NCI-H524 treated with DMSO at 0.1 percent for 48 hours (cell line): ENCODE data around the gene PRR5L.
"Not testable (repeated sequence)": the region's sequence is repeated elsewhere in the genome, so short reads cannot be mapped to it uniquely, and the experiment has no call there.

ENCODE experiments used
- DNase-seq: peaks from one replicate; lab custom pipeline; 2025; lab: John Stamatoyannopoulos, UW

The PRR5L gene

DNA sequence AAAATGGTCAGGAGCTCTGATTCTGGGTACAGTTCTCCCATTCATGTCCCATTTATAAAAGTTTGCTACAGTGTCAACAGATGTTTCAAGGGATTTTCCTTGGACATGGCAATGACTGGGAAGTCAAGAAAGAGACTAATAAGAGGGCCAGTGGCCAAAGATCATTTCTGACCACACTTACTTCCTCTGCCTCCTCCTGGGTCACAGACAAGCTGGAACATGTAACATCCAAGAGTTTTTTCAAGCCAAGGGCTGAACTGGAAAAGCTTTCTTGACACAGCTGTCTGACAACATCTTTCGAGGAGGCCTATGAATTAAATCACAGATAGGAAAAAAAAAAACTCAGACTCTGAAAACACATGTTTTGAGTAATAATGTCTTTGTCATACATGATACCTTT is 15.6 kb upstream of the PRR5L start:
- no peak for DNase-seq

DNA sequence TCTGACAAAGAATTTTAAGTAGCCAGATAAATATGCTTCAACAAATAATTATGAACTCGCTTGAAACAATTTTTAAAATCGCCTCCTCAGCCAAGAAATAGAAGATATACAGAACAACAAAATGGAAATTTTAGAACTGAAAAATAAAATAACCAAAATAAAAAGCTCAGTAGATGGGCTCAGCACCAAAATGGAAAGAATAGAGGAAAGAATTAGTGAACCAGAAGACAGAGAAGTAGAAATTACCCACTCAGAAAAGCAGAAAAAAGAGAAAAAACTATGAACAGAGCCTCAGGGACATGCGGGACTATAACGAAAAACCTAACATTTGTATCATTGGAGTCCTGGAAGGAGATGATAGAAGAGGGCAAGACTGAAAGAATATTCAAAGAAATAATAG is 14.2 kb upstream of the PRR5L start:
- no peak for DNase-seq

DNA sequence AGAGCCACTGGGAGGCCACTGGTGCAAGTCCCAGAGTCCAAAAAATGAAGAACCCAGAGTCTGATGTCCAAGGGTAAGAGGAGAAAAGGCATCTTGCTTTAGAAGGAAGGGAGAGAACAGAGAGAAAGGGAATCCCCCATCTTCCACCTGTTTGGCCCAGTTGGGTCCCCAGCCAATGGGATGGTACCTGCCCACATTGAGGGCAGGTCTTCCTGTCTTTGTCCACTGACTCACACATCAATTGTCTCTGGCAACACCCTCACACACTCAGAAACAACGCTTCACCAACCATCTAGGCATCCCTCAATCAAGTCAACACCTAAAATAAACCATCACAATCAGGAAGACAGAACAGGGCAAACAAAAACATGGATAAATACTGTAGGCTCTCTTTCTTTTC is 13.2 kb upstream of the PRR5L start:
- no peak for DNase-seq

DNA sequence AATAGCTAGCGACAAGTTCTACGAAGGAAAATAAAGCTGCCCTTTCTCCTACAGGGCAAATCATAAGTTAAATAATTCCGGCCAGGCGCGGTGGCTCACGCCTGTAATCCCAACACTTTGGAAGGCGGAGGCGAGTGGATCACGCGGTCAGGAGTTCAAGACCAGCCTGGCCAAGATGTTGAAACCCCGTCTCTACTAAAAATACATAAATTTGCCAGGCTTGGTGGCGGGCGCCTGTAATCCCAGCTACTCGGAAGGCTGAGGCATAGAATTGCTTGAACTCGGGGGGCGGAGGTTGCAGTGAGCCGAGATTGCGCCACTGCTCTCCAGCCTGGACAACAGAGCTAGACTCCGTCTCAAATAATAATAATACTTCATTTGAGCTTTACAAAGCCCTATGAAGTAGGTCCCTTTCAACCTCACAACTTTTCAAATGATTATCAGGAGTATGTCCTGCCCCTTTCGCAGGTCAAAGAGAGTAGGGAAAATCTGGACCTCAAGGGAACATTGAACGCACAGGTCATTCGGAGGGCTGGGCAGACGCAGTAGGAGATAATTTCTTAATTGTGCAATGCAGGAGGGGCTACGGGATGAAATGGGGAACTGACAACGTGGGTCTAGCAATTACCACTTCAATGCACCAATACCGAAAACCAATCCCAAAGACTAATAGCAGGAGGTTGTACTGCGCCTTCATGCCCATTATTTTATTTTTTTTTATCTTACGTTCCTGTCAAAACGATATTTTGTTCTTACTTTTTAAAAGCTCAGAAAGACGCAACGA is 7.5 kb upstream of the PRR5L start:
- DNase-seq = no peak

DNA sequence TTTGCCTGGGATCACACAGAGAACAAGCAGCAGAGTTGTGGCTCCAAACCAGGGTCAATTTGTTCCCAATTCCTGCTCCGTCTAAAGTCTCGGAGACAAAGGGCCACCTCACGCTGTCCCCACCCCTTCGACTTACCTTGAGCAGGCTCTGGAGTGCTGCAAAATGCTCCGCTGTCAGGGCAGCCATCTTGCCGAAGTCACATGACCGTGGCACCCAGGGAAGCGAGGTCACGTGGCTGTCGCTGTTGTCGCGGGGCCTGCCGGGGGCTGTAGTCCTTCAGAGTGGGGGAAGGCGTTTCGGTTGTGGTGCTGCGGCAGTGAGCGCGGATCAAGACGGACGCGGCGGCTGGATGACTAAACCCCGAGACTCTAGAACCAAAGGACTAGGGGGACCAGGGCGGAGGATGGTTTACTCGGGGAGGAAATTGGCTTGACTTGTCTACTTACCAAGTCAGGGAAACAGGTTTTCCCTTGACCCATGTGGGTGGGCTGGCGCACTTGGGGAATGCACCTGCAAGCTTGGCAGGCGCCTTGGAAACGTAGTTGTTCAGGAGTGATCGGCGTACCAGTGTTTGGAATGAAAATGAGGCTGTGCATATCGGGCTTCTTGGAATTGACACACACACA is 6.7 kb upstream of the PRR5L start, which contains the start of gene COMMD9:
Gene COMMD9 (minus strand): TSS at position 199 of the 627 bp plus-strand sequence. CDS start 12 bp downstream, at position 187.
- DNase-seq = peak; percentile 79

DNA sequence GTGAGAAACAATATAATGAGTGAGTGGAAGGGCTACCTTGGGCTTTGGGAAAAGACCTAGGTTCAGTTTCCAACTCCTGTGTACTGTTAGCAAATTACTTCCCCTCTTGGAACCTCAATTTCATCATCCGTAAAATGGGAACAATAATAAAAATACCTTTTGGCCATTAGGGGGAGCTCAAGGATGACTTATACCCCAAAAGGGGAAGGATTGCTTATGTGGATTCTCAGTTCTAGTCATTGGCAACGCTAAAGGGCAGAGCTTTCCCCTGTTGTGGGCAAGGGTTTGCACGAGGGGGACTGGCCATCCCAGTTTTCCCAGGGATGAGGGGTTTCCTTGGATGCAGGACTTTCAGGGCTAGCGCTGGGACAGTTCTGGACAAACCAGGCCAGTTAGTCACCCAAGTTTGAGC is 3.8 kb upstream of the PRR5L start:
- DNase-seq = no peak

DNA sequence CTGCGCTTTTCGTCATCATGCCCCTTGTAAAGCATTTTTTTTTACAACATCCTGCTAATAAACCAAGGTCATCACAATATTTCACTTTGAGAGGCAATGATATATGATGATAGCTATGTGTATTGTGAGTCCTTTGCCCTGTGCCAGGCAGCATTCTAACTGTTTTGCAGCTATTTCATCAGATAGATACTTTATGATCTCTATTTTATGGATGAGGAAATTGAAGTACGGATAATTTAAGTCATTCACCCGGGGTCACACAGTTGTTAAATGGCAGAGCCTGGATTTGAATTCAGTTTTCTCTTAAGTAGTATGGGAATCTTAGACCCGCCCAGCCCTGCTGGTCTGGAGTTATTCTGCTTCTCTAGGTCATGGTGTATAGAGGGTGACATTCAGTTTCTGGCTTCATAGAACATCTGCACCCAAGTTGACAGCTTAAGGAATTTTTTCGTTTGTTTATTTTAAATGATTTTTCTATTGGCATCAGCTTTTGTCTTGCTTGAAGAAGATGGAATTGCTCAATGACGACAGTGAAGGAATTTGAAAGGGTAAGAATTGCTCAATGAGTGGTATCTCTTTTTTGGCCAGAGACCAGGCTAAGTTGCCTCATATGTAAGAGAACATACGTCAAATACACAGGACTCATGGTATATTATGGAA is 926 bp downstream of the PRR5L start:
- no peak for DNase-seq

DNA sequence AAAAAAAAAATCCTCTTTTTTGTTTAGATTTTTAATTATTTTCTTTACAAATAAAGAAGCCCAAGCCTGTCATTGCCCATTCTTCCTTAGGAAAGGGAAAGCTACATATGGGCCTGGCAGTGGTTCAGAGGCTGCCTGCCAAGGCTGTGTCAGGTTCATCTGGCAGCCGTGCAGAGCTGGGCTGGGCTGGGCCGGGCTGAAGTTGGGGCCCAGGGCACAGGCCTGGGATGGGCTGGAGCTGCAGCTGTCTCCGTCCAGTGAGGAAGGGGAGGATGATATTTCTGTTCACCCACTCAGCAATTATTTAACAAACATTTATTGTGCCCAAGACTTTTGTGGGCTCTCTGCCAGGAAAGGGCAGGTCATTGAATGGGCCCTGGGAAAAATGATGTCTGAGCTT is 4.6 kb downstream of the PRR5L start:
- DNase-seq = no peak

DNA sequence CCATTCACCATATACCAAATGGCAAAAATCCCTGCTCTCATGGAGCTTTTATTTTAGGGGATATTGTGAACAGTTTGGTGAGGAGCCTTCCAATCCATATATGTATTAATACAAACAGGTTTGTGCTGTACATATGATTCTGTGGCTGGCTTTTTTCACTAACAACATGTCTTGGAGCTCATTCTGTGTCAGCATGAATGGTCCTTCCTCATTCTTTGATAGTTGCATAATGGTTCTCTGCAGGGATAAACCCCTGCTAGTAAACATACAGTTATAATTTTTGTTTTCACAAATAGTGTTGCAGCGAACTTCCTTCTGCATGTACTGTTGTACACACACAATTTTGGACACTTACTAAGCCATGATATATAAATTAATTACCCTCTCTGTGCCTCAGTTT is 8.3 kb downstream of the PRR5L start:
- DNase-seq = no peak

DNA sequence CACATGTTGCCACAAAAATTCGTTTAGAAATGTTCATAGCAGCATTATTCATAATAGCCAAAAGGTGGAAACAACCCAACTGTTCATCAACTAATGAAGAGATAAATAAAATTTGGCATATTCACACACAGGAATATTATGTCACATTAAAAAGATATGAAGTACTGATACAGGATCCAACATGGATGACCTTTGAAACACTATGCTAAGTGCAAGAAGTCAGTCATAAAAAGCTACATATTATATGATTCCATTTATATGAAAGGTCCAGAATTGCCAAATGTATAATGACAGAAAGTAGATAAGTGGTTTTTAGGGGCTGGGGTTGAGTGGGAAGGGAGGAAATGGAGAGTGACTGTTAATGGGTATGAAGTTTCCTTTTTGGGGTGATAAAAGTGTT is 9.0 kb downstream of the PRR5L start:
- no peak for DNase-seq

DNA sequence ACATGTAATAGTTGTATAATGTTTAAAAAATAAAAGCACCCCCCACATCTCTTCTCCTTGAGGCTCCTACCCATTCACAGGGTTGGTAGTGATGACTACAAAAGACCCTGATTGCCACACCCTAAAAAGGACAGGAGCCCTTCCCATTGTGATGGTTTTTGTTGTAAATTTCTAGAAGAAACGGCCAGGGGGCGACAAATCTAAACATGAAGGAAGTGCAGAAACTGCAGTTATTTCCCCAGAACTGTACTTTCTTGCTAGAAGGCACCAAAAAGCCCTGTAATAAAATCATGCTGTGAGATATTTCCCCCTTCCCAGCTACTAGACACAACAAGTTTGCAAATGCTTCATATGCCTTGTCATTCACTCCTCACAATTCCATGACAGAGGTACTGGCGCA is 10.8 kb downstream of the PRR5L start:
- DNase-seq = no peak

DNA sequence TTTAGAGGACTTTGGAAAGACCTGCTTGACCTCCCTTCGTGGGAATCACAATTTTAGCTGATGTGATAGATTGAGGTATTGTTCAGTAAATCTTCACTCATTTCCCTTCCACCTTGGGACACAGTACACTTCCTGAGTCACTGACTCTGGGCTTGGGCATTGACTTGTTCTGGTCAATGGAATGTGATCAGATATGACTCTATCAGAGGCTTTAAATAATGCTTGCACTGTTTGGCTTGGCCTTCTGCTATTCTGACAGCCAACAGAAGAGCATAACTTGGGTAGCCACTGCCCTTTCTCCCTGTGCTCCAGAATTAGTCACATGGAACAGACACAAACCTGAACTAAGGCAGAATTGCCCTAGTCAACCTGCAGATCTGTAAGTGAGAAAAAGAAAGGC is 12.5 kb downstream of the PRR5L start:
- no peak for DNase-seq

DNA sequence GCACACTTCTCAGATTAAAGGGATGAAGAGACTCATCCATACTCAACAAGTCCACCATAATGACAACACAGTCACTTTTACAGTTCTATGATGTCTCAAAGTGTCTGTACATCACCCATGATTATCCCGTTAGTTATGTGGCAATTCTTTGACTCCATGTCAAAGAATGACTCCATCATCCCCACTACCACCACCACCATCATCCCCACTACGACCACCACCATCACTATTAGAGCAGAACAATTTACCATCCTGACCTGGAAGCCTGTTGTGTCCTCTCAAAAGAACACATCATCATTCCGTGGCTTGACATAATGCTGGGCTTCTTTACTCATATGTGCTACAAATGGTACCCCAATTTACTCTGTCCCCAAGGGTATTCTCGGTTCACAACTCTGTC is 13.7 kb downstream of the PRR5L start:
- no peak for DNase-seq

DNA sequence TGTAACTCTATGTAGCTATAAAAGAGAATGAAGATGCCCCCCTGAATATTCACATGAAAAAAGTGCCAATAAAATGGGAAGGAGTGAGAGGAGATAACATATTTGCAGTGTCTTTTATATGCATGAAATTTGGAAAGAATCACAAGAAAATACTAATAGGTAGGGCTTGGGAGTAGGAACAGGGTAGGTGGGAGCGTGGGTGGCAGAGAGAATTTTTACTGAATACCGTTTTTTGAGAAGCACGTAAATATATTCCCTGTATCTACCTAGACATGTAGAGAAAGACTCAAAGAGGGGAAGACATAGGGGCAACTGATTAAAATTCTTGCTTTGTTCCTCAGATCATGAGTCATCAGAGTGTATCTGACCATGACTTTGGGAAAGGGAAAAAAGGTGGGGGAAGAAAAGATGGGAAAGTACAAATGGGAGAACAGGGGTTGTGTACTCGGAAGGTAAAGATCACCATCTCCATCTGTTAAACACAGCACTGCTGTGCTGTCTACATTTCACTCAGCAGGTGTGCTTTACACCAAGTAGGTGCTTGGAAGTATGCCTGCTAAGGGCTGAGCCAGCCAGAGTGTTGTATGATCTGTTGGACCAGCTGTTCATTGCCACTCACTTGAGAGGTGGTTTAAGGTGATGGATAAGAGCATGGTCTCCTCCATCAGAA is 16.0 kb downstream of the PRR5L start:
- peak; percentile 84 for DNase-seq

DNA sequence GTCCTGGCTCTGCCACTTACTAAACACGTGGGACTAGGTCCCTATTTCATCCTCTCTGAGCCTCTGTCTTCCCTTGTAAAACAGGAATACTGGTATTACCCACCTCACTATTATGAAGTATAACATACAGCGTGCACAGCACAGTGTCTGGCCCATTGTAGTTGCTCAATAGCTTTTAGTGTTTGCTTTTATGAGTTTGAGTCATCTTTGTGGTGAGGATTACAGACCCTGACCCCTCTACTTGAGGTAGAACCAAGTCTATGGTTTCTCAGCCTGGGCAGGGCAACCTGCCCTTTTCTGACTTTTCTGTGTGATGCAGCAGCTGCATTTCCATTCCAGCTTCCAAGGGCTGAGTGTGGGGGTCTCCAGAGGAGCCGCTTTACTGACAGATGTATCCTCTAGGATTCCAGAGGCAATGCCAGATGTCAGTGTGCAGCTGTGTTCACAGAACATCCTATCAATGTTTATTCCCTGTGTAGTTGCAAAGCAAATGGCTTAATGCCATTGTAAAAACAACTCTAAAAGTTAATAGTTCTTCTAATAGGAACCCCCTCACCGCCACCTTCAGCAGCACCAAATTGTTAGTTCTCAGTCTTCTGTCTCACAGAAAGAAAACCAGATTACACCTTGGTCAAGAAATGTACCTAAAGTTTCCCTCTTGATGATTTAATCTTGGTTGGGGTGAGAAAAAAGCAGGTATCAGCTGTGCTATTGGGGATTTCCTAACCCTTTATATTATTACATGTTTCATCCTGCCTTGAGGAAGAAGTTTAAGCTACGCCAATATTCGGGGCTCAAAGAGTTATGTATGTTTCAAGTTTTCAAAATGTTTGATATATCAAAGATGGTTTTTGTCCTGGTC is 16.8 kb downstream of the PRR5L start:
- no peak for DNase-seq

DNA sequence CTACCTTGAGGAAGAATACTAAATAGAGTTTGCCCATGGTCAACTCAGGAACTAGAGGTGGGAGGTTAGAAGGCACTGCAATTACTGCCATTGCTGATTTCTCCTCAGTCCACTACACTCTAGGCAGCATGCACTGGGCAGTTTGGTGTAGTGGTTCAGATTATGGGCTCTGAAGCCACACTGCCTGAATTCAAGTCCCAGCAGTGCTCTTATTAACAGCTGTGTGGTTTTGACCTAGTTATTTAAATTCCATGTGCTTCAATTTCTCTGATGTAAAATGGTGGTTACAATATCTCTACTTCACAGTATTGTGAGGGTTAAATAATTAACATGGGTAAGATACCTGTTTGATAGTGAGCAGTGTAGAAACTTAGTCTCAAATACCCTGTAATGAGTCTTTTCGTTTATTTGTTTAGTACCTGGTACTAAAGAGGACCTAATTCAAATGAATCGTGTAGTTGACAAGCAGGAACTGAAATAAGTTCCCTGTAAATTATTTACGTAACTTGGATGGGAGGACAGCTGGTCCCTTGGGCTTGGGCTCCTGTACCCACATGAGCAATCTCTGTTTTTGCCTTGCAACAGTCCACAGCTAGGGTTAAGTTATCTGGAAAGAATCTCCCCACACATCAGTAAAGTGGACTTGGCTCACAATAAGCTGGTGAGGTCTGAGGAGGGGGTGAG is 17.8 kb downstream of the PRR5L start:
- DNase-seq = no peak

DNA sequence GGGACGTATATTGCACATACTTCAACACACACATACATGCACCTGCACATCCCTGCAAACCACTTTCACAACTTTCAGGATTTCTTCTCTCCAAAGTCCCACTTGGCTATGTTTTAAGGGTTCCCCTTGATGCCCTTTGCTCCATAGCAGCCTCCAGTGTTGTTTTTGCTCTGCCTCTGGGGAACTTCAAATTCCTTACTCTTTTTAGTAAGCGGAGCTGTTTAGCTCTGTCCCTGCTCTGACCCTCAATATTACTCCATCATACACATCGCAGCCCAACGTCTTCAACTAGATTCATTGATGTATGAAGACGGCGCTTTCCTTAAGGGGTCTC is 18.3 kb downstream of the PRR5L start:
- DNase-seq = no peak

DNA sequence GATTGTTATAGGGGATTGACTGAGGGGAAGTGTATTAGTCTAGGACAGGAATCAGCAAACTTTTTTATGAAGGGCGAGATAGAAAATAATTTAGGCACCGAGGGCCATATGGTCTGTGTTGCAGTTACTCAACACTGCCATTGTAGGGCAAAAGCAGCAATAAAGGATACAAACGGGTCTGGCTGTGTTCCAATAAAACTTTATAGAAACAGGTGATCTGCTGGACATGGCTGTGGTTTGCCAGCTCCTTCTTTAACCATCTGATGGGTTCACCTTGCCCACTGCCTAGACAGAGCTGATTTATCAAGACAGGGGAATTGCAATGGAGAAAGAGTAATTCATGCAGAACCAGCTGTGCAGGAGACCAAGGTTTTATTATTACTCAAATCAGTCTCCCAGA is 20.0 kb downstream of the PRR5L start:
- DNase-seq = no peak

DNA sequence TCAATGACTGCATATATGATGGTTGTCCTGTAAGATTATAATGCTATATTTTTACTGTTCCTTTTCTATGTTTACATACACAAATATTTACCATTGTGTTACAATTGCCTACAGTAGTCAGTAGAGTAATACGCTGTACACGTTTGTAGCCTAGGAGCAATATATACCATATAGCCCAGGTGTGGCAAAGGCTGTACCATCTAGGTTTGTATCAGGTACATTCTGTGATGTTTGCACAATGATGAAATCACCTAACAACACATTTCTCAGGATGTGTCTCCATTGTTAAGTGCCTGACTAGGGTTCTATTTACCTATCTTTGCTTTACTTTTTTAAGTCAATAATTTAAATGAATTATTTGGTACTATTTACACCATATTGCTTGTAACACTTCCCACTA is 21.9 kb downstream of the PRR5L start:
- DNase-seq = no peak

DNA sequence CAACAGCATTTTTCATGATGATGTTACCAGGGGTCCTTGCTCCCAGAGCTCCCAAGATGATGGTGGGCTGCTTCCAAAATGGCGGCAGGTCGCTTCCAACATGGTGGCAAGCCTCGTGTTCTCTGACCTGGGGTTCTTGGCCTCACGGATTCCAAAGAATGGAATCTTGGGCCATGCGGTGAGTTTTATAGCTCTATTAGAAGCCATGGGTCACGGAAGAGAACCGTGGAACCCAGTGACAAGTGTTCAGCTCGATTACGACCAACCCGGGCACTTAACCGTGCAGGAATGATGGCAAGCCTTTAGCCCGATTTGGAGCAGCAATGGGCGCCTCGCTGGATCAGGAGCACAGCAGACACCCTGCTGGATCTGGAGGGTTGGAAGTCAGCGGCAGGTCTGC is 28.9 kb downstream of the PRR5L start:
- DNase-seq = not testable (repeated sequence)

DNA sequence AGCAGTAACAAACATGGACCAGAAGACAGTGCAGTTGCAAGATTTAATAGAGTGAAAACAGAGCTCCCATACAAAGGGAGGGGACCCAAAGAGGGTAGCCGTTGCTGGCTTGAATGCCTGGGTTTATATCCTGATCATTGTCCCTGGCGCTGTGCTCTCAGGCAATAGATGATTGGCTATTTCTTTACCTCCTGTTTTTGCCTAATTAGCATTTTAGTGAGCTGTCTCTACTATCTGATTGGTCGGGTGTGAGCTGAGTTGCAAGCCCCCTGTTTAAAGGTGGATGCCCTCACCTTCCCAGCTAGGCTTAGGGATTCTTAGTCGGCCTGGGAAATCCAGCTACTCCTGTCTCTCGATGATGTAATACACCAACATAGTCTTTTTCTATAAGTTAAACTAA is 29.3 kb downstream of the PRR5L start:
- not testable (repeated sequence) for DNase-seq
